OCI-LY3 (cell line): ENCODE measurements around the gene CYTH4.
"Not testable (repeated sequence)": the region's sequence is repeated elsewhere in the genome, so short reads cannot be mapped to it uniquely, and the experiment has no call there.

Experiments used
- H2AFZ ChIP-seq: fragments of 200-600, 300-600 bp; shearing (Covaris generic); 2 replicates; pipeline ENCODE4 v1.6.0; 2014; ENCODE audit warnings: antibody characterized with exemption, low read depth, low read length
- H3K27ac ChIP-seq: fragments of 200-600, 300-600 bp; sonication (generic); 2 replicates; pipeline ENCODE4 v1.5.1; 2014; ENCODE audit warnings: mild to moderate bottlenecking, low read length, moderate library complexity, mixed read lengths
- H3K27me3 ChIP-seq: fragments of 200-600, 300-600 bp; sonication (generic); 2 replicates; pipeline ENCODE4 v1.6.1; 2014; ENCODE audit warnings: low read depth, low read length, mixed read lengths
- H3K36me3 ChIP-seq: fragments of 200-600, 300-600 bp; sonication (generic); replicated peaks from 2 replicates; pipeline ENCODE3; 2014; ENCODE audit warnings: low read depth, low read length, mixed read lengths
- H3K4me1 ChIP-seq: fragments of 300-600, 200-600 bp; sonication (generic); 2 replicates; pipeline ENCODE4 v1.6.1; 2014; ENCODE audit warnings: low read length, mixed read lengths
- H3K4me2 ChIP-seq: fragments of 200-600, 300-600 bp; sonication (generic); 2 replicates; pipeline ENCODE4 v1.6.1; 2014; ENCODE audit warnings: low read length, mixed read lengths
- H3K4me3 ChIP-seq: fragments of 300-600, 200-600 bp; sonication (generic); 2 replicates; pipeline ENCODE4 v1.5.1; 2014; ENCODE audit warnings: antibody characterized with exemption, mild to moderate bottlenecking, low read length, moderate library complexity
- H3K79me2 ChIP-seq: fragments of 300-600, 200-600 bp; shearing (Covaris generic); 2 replicates; pipeline ENCODE4 v1.6.1; 2014; ENCODE audit warnings: mild to moderate bottlenecking, low read length, mixed read lengths
- H3K9ac ChIP-seq: fragments of 300-600, 200-600 bp; shearing (Covaris generic); 2 replicates; pipeline ENCODE4 v1.6.0; 2014; ENCODE audit warnings: mild to moderate bottlenecking, low read length, moderate library complexity
- H3K9me3 ChIP-seq: fragments of 200-600, 300-600 bp; shearing (Covaris generic); 2 replicates; pipeline ENCODE4 v1.6.1; 2014; ENCODE audit warnings: low read length, mixed read lengths; ENCODE audit not compliant: insufficient read depth
- H4K20me1 ChIP-seq: fragments of 200-600, 300-600 bp; sonication (generic); 2 replicates; pipeline ENCODE4 v1.6.1; 2016; ENCODE audit warnings: low read length, mixed read lengths; ENCODE audit not compliant: insufficient read depth
- EZH2phosphoT487 ChIP-seq: fragments of 200-600 bp; shearing (Covaris generic); IDR thresholded peaks from 2 replicates; pipeline ENCODE4 v1.6.1; 2018; ENCODE audit warnings: antibody characterized with exemption, mixed run types, low read depth
- TF ChIP-seq, protein P1 (sequence below): fragments of 200-600, 300-600 bp; sonication (generic); IDR thresholded peaks from 2 replicates; pipeline ENCODE4 v1.5.1; 2014; ENCODE audit warnings: antibody characterized with exemption, low read length, low read depth

Gene CYTH4, protein sequence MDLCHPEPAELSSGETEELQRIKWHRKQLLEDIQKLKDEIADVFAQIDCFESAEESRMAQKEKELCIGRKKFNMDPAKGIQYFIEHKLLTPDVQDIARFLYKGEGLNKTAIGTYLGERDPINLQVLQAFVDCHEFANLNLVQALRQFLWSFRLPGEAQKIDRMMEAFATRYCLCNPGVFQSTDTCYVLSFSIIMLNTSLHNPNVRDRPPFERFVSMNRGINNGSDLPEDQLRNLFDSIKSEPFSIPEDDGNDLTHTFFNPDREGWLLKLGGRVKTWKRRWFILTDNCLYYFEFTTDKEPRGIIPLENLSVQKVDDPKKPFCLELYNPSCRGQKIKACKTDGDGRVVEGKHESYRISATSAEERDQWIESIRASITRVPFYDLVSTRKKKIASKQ

GRCh38 chr22:37282385-37282677 lies at the start of gene CYTH4:
TSS of gene CYTH4 (plus strand) at chr22:37282508. CDS start at chr22:37282570, 62 bp downstream.
- Histone ChIP-seq H3K27ac (peak within 1 kb of the TSS; percentile 89), H4K20me1 (0 out of 2 replicates have a peak, but pooled peaks cover 12% of the 10 kb centered on the region), H3K9ac (peak within 1 kb of the TSS; percentile 90), H3K9me3 (no peaks in the 10 kb centered on the region), H2AFZ (peak within 1 kb of the TSS; percentile 58; the same call in 1 of the 2 replicates), H3K4me1 (peaks cover 44% of the 10 kb centered on the region), H3K36me3 (peaks cover 23% of the 10 kb centered on the region), H3K4me2 (peak within 1 kb of the TSS; percentile 94), H3K79me2 (peaks cover 43% of the 10 kb centered on the region), H3K27me3 (no peaks in the 10 kb centered on the region), H3K4me3 (peak within 1 kb of the TSS; percentile 94)
- TF ChIP-seq, protein P1, sequence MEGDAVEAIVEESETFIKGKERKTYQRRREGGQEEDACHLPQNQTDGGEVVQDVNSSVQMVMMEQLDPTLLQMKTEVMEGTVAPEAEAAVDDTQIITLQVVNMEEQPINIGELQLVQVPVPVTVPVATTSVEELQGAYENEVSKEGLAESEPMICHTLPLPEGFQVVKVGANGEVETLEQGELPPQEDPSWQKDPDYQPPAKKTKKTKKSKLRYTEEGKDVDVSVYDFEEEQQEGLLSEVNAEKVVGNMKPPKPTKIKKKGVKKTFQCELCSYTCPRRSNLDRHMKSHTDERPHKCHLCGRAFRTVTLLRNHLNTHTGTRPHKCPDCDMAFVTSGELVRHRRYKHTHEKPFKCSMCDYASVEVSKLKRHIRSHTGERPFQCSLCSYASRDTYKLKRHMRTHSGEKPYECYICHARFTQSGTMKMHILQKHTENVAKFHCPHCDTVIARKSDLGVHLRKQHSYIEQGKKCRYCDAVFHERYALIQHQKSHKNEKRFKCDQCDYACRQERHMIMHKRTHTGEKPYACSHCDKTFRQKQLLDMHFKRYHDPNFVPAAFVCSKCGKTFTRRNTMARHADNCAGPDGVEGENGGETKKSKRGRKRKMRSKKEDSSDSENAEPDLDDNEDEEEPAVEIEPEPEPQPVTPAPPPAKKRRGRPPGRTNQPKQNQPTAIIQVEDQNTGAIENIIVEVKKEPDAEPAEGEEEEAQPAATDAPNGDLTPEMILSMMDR: no peak
- TF ChIP-seq EZH2phosphoT487: no peak

- not testable (repeated sequence) for H3K4me2 ChIP-seq, H3K4me3 ChIP-seq, H3K27me3 ChIP-seq, H3K9ac ChIP-seq, H2AFZ ChIP-seq, H3K9me3 ChIP-seq
- Histone ChIP-seq H3K27ac (peak overlapping the region; percentile 55; the same call in 1 of the 2 replicates), H3K79me2 (peaks cover 87% of the 10 kb centered on the region), H3K36me3 (peaks cover 81% of the 10 kb centered on the region), H3K4me1 (peaks cover 94% of the 10 kb centered on the region), H4K20me1 (peaks cover 62% of the 10 kb centered on the region)
Measured at GRCh38 chr22:37233371-37233750, 48.9 kb upstream of the CYTH4 start.

DNA sequence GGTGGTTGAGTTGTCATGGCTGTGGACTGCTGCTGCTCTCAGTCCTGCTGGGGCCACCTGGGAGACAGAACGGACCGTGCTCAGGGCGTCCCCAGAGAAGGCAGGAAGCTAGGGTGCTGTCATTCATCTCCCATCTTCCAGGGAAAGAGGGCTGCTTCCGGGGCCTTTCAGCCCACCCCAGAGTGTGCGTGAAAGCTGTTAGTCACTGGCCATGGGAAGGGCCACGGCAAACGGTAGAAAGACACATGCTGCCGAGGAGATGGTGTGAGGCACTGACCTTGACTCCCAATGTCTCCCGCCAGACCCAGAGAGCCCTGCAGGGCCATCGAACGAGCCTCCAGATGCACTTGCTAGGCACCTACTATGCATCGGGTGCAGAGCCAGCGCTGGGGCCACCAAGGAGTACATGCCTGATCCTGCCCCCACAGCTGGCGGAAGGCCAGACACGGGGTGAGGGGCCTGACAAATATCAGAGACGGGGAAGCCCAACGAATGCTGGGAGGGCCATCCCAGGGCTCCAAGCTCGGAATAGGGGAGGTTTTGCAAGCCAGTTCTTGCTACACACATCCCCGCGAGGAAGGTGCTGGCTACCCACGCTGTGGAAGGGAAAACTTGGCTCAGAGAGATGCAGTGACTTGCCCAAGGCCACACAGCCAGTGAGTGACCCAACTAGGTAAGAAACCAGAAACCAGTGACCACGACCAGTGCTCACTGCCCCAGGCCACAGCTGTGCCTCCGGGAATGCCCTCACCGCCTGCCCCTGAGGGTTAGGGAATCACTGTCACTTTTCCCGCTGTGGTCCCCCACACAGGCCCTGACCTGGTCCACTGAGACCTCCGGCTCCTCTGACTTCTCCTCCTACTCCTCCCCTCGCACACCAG lies 48.3 kb upstream of the CYTH4 start:
- Histone ChIP-seq H3K9me3 (no peaks in the 10 kb centered on the region), H3K4me1 (peaks cover 94% of the 10 kb centered on the region), H3K9ac (no peak overlapping the region), H3K4me2 (no peak overlapping the region), H3K79me2 (peaks cover 87% of the 10 kb centered on the region), H3K36me3 (peaks cover 81% of the 10 kb centered on the region), H4K20me1 (peaks cover 66% of the 10 kb centered on the region), H3K4me3 (no peak overlapping the region), H3K27me3 (no peaks in the 10 kb centered on the region), H3K27ac (peak overlapping the region; percentile 55; the same call in 1 of the 2 replicates), H2AFZ (no peak overlapping the region)
- TF ChIP-seq EZH2phosphoT487: no peak
- TF ChIP-seq, protein P1: no peak

DNA sequence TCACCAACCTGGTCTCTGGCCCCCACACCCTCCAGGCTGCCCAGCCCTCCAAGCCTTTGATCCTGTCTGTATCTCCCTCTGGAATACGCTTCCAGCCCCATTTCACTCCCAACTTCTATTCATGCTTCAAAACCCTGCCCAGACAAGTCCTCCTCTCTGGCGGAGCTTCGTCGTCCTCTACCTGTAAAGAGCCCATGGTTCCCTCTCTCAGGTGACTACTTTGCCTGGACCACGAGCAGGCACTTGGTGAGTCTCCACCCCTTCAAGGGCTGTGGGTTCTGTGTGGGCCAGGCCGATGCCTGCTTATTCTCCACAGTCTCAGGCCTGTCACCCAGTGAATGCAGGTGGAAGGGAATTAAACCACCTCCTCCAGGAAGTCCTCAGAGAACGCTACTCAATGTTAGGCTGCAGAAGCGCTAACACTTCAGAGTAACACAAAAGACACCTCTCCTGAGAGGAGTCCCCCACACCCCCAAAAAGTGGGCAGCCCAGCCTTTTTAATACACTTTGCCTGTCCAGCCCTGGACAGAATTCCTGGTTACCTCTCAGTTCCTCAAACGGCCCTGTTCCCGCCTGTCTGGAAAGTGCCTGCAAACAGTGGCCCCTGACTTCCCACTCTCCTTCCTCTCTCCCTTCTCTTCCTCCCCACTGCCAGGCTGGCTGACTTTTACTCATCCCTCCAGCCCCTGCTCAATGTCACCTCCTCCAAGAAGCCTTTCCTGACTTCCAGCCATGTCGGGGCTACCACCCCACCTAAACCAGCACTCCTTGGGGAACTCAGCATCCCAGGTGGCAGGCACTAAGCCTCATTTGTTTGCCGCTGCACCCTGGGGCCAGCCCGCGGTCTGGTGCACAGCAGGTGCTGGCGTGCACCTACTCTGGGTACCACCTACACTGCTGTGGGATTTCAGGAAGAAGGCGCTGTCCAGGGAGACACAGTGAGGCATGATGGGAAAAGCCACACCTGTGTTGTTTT lies 47.3 kb upstream of the CYTH4 start:
- Histone ChIP-seq H3K4me2 (peak overlapping the region; percentile 9), H4K20me1 (peaks cover 77% of the 10 kb centered on the region), H3K9ac (no peak overlapping the region)

More for the DNA sequence above, 47.3 kb upstream of the CYTH4 start:
- H3K4me3 ChIP-seq: no peak overlapping the region
- H3K9me3 ChIP-seq: no peaks in the 10 kb centered on the region
- TF ChIP-seq, protein P1: no peak
- no peak for TF ChIP-seq EZH2phosphoT487
- H3K27me3 ChIP-seq: no peaks in the 10 kb centered on the region
- H3K36me3 ChIP-seq: peaks cover 82% of the 10 kb centered on the region
- H3K4me1 ChIP-seq: peaks cover 94% of the 10 kb centered on the region
- no peak overlapping the region for H2AFZ ChIP-seq
- H3K79me2 ChIP-seq: peaks cover 88% of the 10 kb centered on the region
- H3K27ac ChIP-seq: peak overlapping the region; percentile 55
